Upper lobe of right lung (tissue), 1 donor: ENCODE measurements around the gene GLOD4. TPM values are rescaled to one million over a fixed set of nuclear protein-coding genes. Genes with fewer than 3 reads are reported as not detected.
"Not testable (repeated sequence)": the region's sequence is repeated elsewhere in the genome, so short reads cannot be mapped to it uniquely, and the experiment has no call there.

Source experiments
- ATAC-seq: fragments of 200-7000 bp; cut with Tn5 transposase; one replicate; pipeline ENCODE4 v1.9.1; 2020; ENCODE audit warnings: mild to moderate bottlenecking, moderate library complexity
- DNase-seq: peaks from one replicate; pipeline ENCODE4 v3.0.0-alpha.2; 2020
- H3K27ac ChIP-seq: fragments of 200-600 bp; one replicate; pipeline ENCODE4 v1.8.0; 2022
- H3K27me3 ChIP-seq: fragments of 200-600 bp; one replicate; pipeline ENCODE4 v1.8.0; 2022; ENCODE audit warnings: mild to moderate bottlenecking
- H3K36me3 ChIP-seq: fragments of 200-600 bp; one replicate; pipeline ENCODE4 v1.8.0; 2022
- H3K4me1 ChIP-seq: fragments of 200-600 bp; one replicate; pipeline ENCODE4 v1.8.0; 2022
- H3K4me3 ChIP-seq: fragments of 200-600 bp; one replicate; pipeline ENCODE4 v1.8.0; 2022; ENCODE audit warnings: mild to moderate bottlenecking
- H3K9me3 ChIP-seq: fragments of 200-600 bp; one replicate; pipeline ENCODE4 v1.8.0; 2022
- CTCF ChIP-seq: fragments of 200-600 bp; IDR thresholded peaks from one replicate; pipeline ENCODE4 v1.8.0; 2022; ENCODE audit warnings: antibody characterized with exemption
- intact Hi-C: fragments of 100-400 bp; cut with DNase I; formaldehyde crosslinking; loops from one replicate; pipeline ENCODE4 v1.11.0; 2022
- total RNA-seq: library from RNA; stranded (reverse); fragmentation: NEBNext Ultra II Directional; extraction: Animal tissue kit (Norgen Biotek cat#: 25700); gene quantifications from one replicate; pipeline ENCODE4 v1.2.1, GENCODE V29; 2021
- donor health status: DM: no; HTN: yes; CAD: no; lungs with severe emphysema.

Gene GLOD4
- total RNA-seq, 1 donor from 2014 or later, result 55.5 TPM

- H3K36me3 ChIP-seq, result peaks cover 51% of the 10 kb centered on the region
- ATAC-seq (no peak), DNase-seq (peak; percentile 21)
- no peak overlapping the region for H3K4me3 ChIP-seq
- no peak for TF ChIP-seq CTCF
- intact Hi-C loops, result no loop called here
- no peaks in the 10 kb centered on the region for H3K27me3 ChIP-seq
- no peaks in the 10 kb centered on the region for H3K9me3 ChIP-seq
- H3K4me1 ChIP-seq, result peaks cover 9% of the 10 kb centered on the region
- no peak overlapping the region for H3K27ac ChIP-seq
Observed at GRCh38 chr17:788551-788950, 6.5 kb upstream of the GLOD4 start.

GRCh38 chr17:787641-788221, 5.7 kb upstream of the GLOD4 start:
- intact Hi-C loops, result no loop called here
- Histone ChIP-seq H3K36me3 (peaks cover 50% of the 10 kb centered on the region), H3K27me3 (no peaks in the 10 kb centered on the region), H3K4me1 (peaks cover 16% of the 10 kb centered on the region), H3K27ac (no peak overlapping the region), H3K4me3 (no peak overlapping the region), H3K9me3 (no peaks in the 10 kb centered on the region)
- TF ChIP-seq CTCF, result no peak
- ATAC-seq (no peak), DNase-seq (peak; percentile 12)

GRCh38 chr17:785901-786300, 3.8 kb upstream of the GLOD4 start:
- Histone ChIP-seq H3K4me1 (peaks cover 23% of the 10 kb centered on the region), H3K36me3 (peaks cover 33% of the 10 kb centered on the region)
- H3K9me3 ChIP-seq, H3K27me3 ChIP-seq, H3K4me3 ChIP-seq, intact Hi-C loops, ATAC-seq, H3K27ac ChIP-seq: not testable (repeated sequence)
- peak; percentile 38 for DNase-seq

- intact Hi-C loops, result no loop called here
- ATAC-seq, result no peak
- Histone ChIP-seq H3K27me3 (no peaks in the 10 kb centered on the region), H3K4me3 (no peak overlapping the region), H3K4me1 (peaks cover 23% of the 10 kb centered on the region), H3K9me3 (no peaks in the 10 kb centered on the region), H3K27ac (no peak overlapping the region), H3K36me3 (peaks cover 22% of the 10 kb centered on the region)
- no peak for TF ChIP-seq CTCF
- DNase-seq, result no peak
Observed at GRCh38 chr17:784143-784542, 2.1 kb upstream of the GLOD4 start.

- no peak overlapping the region for H3K4me3 ChIP-seq
- no peak overlapping the region for H3K27ac ChIP-seq
- TF ChIP-seq CTCF, result no peak
- peaks cover 55% of the 10 kb centered on the region for H3K36me3 ChIP-seq
- H3K9me3 ChIP-seq, result no peaks in the 10 kb centered on the region
- H3K4me1 ChIP-seq, result peaks cover 9% of the 10 kb centered on the region
- no peaks in the 10 kb centered on the region for H3K27me3 ChIP-seq
- ATAC-seq (no peak), DNase-seq (no peak)
- intact Hi-C loops, result no loop called here
Observed at GRCh38 chr17:778096-778495, 4.0 kb downstream of the GLOD4 start.

- Histone ChIP-seq H3K4me1 (no peaks in the 10 kb centered on the region), H3K36me3 (peaks cover 92% of the 10 kb centered on the region), H3K9me3 (no peaks in the 10 kb centered on the region), H3K27ac (no peak overlapping the region), H3K27me3 (no peaks in the 10 kb centered on the region), H3K4me3 (no peak overlapping the region)
- no peak for DNase-seq
- ATAC-seq, result no peak
- intact Hi-C loops, result no loop called here
- no peak for TF ChIP-seq CTCF
Observed at GRCh38 chr17:774313-774584, 7.8 kb downstream of the GLOD4 start.
